H1 (cell line): ENCODE results near the gene TECTB. TPM values are rescaled to one million over a fixed set of nuclear protein-coding genes. Genes with fewer than 3 reads are reported as not detected.

ENCODE experiments used
- CTCF ChIA-PET: fragments of 300-600 bp; sonication (Branson Sonifier 250); formaldehyde crosslinking; loops from one replicate; lab custom pipeline; 2021; ENCODE audit not compliant: partially characterized antibody; lab: Charles Lee
- POLR2A ChIA-PET: fragments of 300-600 bp; sonication (Branson Sonifier 250); formaldehyde crosslinking; loops from one replicate; lab custom pipeline; 2021; ENCODE audit warnings: inconsistent platforms; ENCODE audit not compliant: partially characterized antibody; lab: Charles Lee
- DNase-seq, 2 experiments: peaks; one replicate each; pipeline versions ENCODE4 v3.0.0 to v3.0.0-alpha.2; 2010 to 2022; ENCODE audit warnings: low spot score in 2 of 2, low read depth in 1 of 2, mixed read lengths in 1 of 2
- FAIRE-seq: peaks from 2 replicates; lab custom pipeline; 2011; peaks lifted over from hg19 to GRCh38; lab: Jason Lieb, UNC
- H2AFZ ChIP-seq: 2 replicates; pipeline ENCODE4 v1.8.1; 2012; ENCODE audit warnings: low read length, inconsistent platforms
- H2AK5ac ChIP-seq: 2 replicates; pipeline ENCODE4 v1.6.1; 2013; ENCODE audit warnings: low read depth, low read length
- H2BK120ac ChIP-seq: replicated peaks from 2 replicates; pipeline ENCODE3; 2013; ENCODE audit warnings: low read depth, low read length, inconsistent platforms
- H2BK12ac ChIP-seq: 2 replicates; pipeline ENCODE4 v1.6.1; 2013; ENCODE audit warnings: low read depth, low read length
- H2BK15ac ChIP-seq: 2 replicates; pipeline ENCODE4 v1.6.1; 2013; ENCODE audit warnings: low read length
- H2BK20ac ChIP-seq: 2 replicates; pipeline ENCODE4 v1.6.1; 2013; ENCODE audit warnings: low read length
- H2BK5ac ChIP-seq: 2 replicates; pipeline ENCODE4 v1.6.1; 2013; ENCODE audit warnings: low read depth, low read length
- H3K14ac ChIP-seq: 2 replicates; pipeline ENCODE4 v1.6.1; 2013; ENCODE audit warnings: inconsistent platforms; ENCODE audit not compliant: insufficient read length
- H3K18ac ChIP-seq: 2 replicates; pipeline ENCODE4 v1.6.1; 2013; ENCODE audit warnings: low read length; ENCODE audit errors: extremely low read depth
- H3K23ac ChIP-seq: 2 replicates; pipeline ENCODE4 v1.6.1; 2013; ENCODE audit warnings: inconsistent platforms; ENCODE audit not compliant: insufficient read length
- H3K23me2 ChIP-seq: 2 replicates; pipeline ENCODE4 v1.6.1; 2013; ENCODE audit warnings: low read depth, low read length
- H3K27ac ChIP-seq: 2 replicates; pipeline ENCODE4 v1.6.1; 2011; ENCODE audit warnings: low read depth, low read length, inconsistent platforms
- H3K27me3 ChIP-seq, 4 experiments: replicated peaks in 1 of 4; 1 replicate in 1 of 4; 2 replicates in 3 of 4; pipeline versions ENCODE4 v1.6.1 to v1.8.1; 2011 to 2013; ENCODE audit warnings: low read length in 3 of 4, mild to moderate bottlenecking in 3 of 4, inconsistent platforms in 2 of 4, mixed read lengths in 2 of 4, moderate library complexity in 1 of 4; ENCODE audit not compliant: control insufficient read depth in 3 of 4, insufficient read depth in 3 of 4; ENCODE audit errors: extremely low read depth in 1 of 4
- H3K36me3 ChIP-seq, 4 experiments: 2 replicates each; pipeline versions ENCODE4 v1.6.1 to v1.8.1; 2011 to 2013; ENCODE audit warnings: mild to moderate bottlenecking in 4 of 4, low read length in 3 of 4, moderate library complexity in 2 of 4, control low read depth in 1 of 4, inconsistent platforms in 1 of 4; ENCODE audit not compliant: insufficient read depth in 4 of 4, control insufficient read depth in 2 of 4
- H3K4ac ChIP-seq: replicated peaks from 2 replicates; pipeline ENCODE3; 2013; ENCODE audit warnings: low read length, low read depth, mixed read lengths, inconsistent platforms; ENCODE audit not compliant: insufficient read length
- H3K4me1 ChIP-seq, 4 experiments: replicated peaks in 1 of 4; 1 replicate in 1 of 4; 2 replicates in 3 of 4; pipeline versions ENCODE4 v1.6.1 to v1.8.1; 2011 to 2013; ENCODE audit warnings: low read length in 3 of 4, inconsistent platforms in 2 of 4, mixed read lengths in 1 of 4; ENCODE audit not compliant: insufficient read depth in 4 of 4, control insufficient read depth in 3 of 4
- H3K4me2 ChIP-seq, 2 experiments: 2 replicates each; pipeline versions ENCODE4 v1.6.1 to v1.8.1; 2011 to 2013; ENCODE audit warnings: low read depth in 2 of 2, low read length in 2 of 2, control low read depth in 1 of 2, inconsistent platforms in 1 of 2, mild to moderate bottlenecking in 1 of 2; ENCODE audit not compliant: insufficient read depth in 1 of 2
- H3K4me3 ChIP-seq, 4 experiments: fragments of 200-600, 300-600 bp in 1 of 4; sonication (generic), shearing (Covaris generic), sonication (Bioruptor Twin) in 1 of 4; 2 replicates each; pipeline versions ENCODE4 v1.5.1 to v1.8.1; 2011 to 2016; ENCODE audit warnings: low read length in 4 of 4, low read depth in 3 of 4, control low read depth in 2 of 4, inconsistent platforms in 2 of 4, mild to moderate bottlenecking in 2 of 4, mixed read lengths in 1 of 4, moderate library complexity in 1 of 4; ENCODE audit not compliant: insufficient read depth in 2 of 4; ENCODE audit errors: extremely low read depth in 1 of 4
- H3K56ac ChIP-seq: replicated peaks from 2 replicates; pipeline ENCODE3; 2013; ENCODE audit warnings: low read depth, mild to moderate bottlenecking, mixed read lengths, low read length, inconsistent platforms; ENCODE audit not compliant: insufficient read length
- H3K79me1 ChIP-seq: 2 replicates; pipeline ENCODE4 v1.6.1; 2013; ENCODE audit warnings: low read depth, low read length, control low read depth
- H3K79me2 ChIP-seq, 2 experiments: 2 replicates each; pipeline versions ENCODE4 v1.6.1 to v1.8.1; 2012 to 2013; ENCODE audit warnings: low read length in 2 of 2, mild to moderate bottlenecking in 2 of 2, inconsistent platforms in 1 of 2; ENCODE audit not compliant: insufficient read depth in 2 of 2, control insufficient read depth in 1 of 2
- H3K9ac ChIP-seq, 4 experiments: replicated peaks in 1 of 4; 1 replicate in 1 of 4; 2 replicates in 3 of 4; pipeline versions ENCODE4 v1.6.1 to v1.8.1; 2011 to 2013; ENCODE audit warnings: low read depth in 3 of 4, low read length in 3 of 4, control low read depth in 2 of 4, mild to moderate bottlenecking in 2 of 4, moderate library complexity in 2 of 4, inconsistent platforms in 1 of 4; ENCODE audit errors: extremely low read depth in 1 of 4
- H3K9me3 ChIP-seq, 2 experiments: 2 replicates each; pipeline versions ENCODE4 v1.6.1 to v1.8.1; 2012 to 2013; ENCODE audit warnings: mild to moderate bottlenecking in 2 of 2, moderate library complexity in 2 of 2, control low read depth in 1 of 2, inconsistent platforms in 1 of 2, low read depth in 1 of 2, low read length in 1 of 2, mixed read lengths in 1 of 2; ENCODE audit not compliant: insufficient read depth in 2 of 2
- H4K20me1 ChIP-seq, 2 experiments: replicated peaks in 1 of 2; 2 replicates each; pipeline versions ENCODE3 to v1.8.1; 2011 to 2013; ENCODE audit warnings: inconsistent platforms in 2 of 2, low read length in 2 of 2, mild to moderate bottlenecking in 1 of 2; ENCODE audit not compliant: insufficient read depth in 2 of 2, control insufficient read depth in 1 of 2
- H4K5ac ChIP-seq: 2 replicates; pipeline ENCODE4 v1.6.1; 2013; ENCODE audit warnings: low read length, low read depth, mixed read lengths, inconsistent platforms; ENCODE audit not compliant: insufficient read length
- H4K8ac ChIP-seq: 2 replicates; pipeline ENCODE4 v1.8.0; 2013; ENCODE audit warnings: mild to moderate bottlenecking, moderate library complexity, low read length, inconsistent platforms; ENCODE audit not compliant: insufficient read depth; ENCODE audit errors: extremely low read depth
- H4K91ac ChIP-seq: replicated peaks from 2 replicates; pipeline ENCODE3; 2013; ENCODE audit warnings: low read length, mixed read lengths, inconsistent platforms; ENCODE audit not compliant: insufficient read length
- BCL11A ChIP-seq, 2 experiments: IDR thresholded peaks; one replicate each; pipeline ENCODE4 v1.6.1; 2011; ENCODE audit warnings: low read depth in 2 of 2, low read length in 2 of 2, mild to moderate bottlenecking in 2 of 2
- MAFK ChIP-seq: IDR thresholded peaks from 2 replicates; pipeline ENCODE4 v1.6.1; 2012; ENCODE audit warnings: low read depth, mild to moderate bottlenecking, improper control_type of control experiment, low read length
- POLR2AphosphoS5 ChIP-seq: IDR thresholded peaks from 2 replicates; pipeline ENCODE4 v1.6.1; 2011; ENCODE audit warnings: low read depth, low read length
- TBP ChIP-seq: IDR thresholded peaks from 2 replicates; pipeline ENCODE4 v1.6.1; 2011; ENCODE audit warnings: low read depth, low read length, improper control_type of control experiment
- WGBS, 2 experiments: shearing (Covaris generic) in 1 of 2; methylation state at CpG; one replicate each; pipeline versions ENCODE4 v1.1.6 to v1.1.7; 2013 to 2015; ENCODE audit warnings: low lambda C conversion rate in 2 of 2, mixed read lengths in 2 of 2, inconsistent platforms in 1 of 2, low coverage in 1 of 2, missing lambda C conversion rate in 1 of 2; ENCODE audit not compliant: insufficient replicate concordance in 2 of 2, insufficient coverage in 1 of 2, insufficient read length in 1 of 2; ENCODE audit errors: extremely low coverage in 1 of 2, missing lambda C conversion rate in 1 of 2; 5-methylcytosine and 5-hydroxymethylcytosine counted together
- polyA plus RNA-seq, 7 experiments: library from polyadenylated mRNA; depleted of rRNA in 3 of 7; stranded (reverse) in 5 of 7; unstranded in 2 of 7; fragments of >200 nt in 5 of 7; fragments of 200-250 nt in 2 of 7; gene quantifications; 1 replicate in 5 of 7; 2 replicates in 1 of 7; 4 replicates in 1 of 7; pipeline versions ENCODE4 v1.2.1 to v1.2.3, GENCODE V29; 2011 to 2013; ENCODE audit warnings: missing spikeins in 2 of 7, mixed read lengths in 2 of 7
- total RNA-seq: library from RNA; stranded (reverse); fragmentation: NEBNext Ultra II Directional; extraction: Animal tissue kit (Norgen Biotek cat#: 25700); gene quantifications from 2 replicates; pipeline ENCODE4 v1.2.1, GENCODE V29; 2021

Gene TECTB
- total and polyA plus RNA-seq, 2 of the 8 experiments (the other 6 are each of a cell fraction or from before 2014, with no cell fraction given): not detected

DNA sequence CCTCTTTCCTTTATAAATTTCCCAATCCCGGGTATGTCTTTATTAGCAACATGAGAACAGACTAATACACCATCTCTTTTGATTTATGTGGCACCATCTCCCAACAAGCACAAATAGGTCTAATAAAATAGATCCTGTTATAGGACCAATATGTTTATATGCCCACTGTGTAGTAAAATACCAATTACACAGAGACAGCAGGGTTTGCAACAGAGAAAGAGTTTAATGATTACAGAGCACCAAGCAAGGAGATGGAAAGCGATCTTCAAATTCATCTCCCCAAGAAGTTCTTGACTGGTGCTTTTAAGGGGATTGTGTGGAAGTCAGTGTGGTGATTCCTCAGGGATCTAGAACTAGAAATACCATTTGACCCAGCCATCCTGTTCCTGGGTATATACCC is 33.5 kb upstream of the TECTB start:
- Histone ChIP-seq H3K56ac (no peak overlapping the region), H3K14ac (no peak overlapping the region), H2AFZ (no peak overlapping the region), H2BK5ac (no peak overlapping the region), H2BK12ac (no peak overlapping the region), H3K27me3 (no peaks in the 10 kb centered on the region), H3K9me3 (peaks cover 6 to 15% of the 10 kb centered on the region in 2 experiments; a peak in 3 of 4 replicates), H3K79me2 (no peaks in the 10 kb centered on the region), H3K23ac (no peak overlapping the region), H4K91ac (no peak overlapping the region), H3K27ac (no peak overlapping the region), H2BK120ac (no peak overlapping the region), H3K23me2 (no peaks in the 10 kb centered on the region), H3K9ac (no peak overlapping the region), H3K79me1 (no peaks in the 10 kb centered on the region), H3K4me3 (no peak overlapping the region), H2BK20ac (no peak overlapping the region), H3K4me2 (no peak overlapping the region), H3K4ac (no peak overlapping the region), H3K18ac (no peak overlapping the region), H3K36me3 (no peaks in the 10 kb centered on the region), H2BK15ac (no peak overlapping the region), H4K20me1 (no peaks in the 10 kb centered on the region), H4K8ac (no peak overlapping the region), H2AK5ac (no peak overlapping the region), H3K4me1 (no peaks in the 10 kb centered on the region), H4K5ac (no peak overlapping the region)
- no peak for DNase-seq
- 92% methylated on average over 2 of the region's 2 CpGs; no CpG with 5 or more reads in 1 of the 2 experiments for WGBS, 2 experiments
- TF ChIP-seq TBP: no peak
- TF ChIP-seq MAFK: no peak
- TF ChIP-seq POLR2AphosphoS5: no peak
- TF ChIP-seq BCL11A (IDR thresholded peaks at IDR 0.05; ENCODE audit: low read depth in 2 of 2, low read length in 2 of 2): no peak
- POLR2A ChIA-PET: no interaction called here
- FAIRE-seq: no peak
- CTCF ChIA-PET: no interaction called here
